ENCODE data around the gene REV1.
"Not testable (repeated sequence)": the region's sequence is repeated elsewhere in the genome, so short reads cannot be mapped to it uniquely, and the experiment has no call there.

REV1 gene

DNA sequence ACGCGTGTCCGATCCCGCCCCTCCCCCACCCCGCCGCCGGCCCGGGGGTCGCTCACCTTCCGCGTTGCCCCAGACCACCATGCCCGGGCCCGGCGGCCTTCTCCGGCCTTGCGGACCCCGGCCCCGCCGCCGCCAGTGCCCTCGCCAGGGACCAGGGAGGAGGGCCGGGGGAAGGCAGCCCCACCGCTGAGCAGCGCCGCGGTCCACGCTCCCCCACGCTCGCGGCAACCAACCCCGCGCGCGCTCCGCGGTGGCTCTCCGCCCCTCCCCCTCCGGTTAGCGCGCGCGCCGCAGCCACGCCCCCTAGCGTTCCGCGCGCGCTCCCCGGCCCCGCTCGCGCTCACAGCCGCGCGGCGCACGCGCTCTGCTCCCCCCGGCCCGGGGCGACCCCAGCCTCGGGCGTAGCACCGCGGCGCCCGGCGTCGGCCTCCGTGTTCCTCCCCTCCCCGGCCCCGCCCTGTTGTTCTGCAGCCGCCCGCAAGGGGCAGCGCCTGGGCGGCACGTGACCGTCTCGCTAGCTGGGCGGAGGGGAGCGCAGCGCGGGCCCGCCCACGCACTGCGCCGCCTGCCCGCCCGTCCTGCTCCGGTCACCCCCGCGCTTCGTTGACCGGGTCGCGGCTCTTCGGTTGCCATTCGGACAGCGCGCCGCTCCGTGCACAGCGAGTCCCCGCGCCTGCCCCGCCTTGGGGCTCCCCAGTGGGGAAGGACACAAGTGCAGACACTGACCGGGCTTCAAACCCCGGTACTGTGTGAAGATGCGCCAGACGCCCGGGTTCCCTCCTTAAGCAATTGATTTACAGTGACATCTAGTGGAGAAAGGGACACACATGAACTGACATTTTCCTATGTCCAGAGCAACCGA is at the start of gene REV1:
Gene REV1, minus strand, starts transcription at position 257 of the 862 bp plus-strand sequence. CDS start 25,042 bp downstream, outside the sequence.
- DNase-seq: peak; percentile 83

DNA sequence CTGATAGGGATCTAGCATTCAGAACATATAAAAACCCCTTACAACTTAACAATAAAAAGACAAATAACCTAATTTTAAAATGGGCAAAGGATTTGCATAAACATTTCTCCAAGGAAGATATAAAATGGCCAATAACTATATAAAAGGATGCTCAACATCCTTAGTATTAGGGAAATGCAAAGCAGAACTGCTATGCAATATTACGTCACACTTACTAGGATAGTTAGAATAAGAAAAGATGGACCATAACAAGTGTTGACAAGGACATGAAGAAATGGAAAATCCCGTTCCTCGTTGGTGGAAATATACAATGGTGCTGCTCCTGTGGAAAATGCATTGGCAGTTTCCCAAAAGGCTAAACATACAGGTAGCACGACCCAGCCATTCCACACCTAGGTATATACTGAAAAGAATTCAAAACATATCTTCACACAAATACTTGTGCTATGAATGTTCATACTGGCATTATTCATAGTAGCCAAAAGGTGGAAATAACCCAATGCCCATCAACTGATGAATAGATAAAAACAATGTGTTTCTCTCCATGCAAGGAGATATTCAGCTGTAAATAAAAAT is 48.2 kb upstream of the REV1 start:
- no peak for DNase-seq

DNA sequence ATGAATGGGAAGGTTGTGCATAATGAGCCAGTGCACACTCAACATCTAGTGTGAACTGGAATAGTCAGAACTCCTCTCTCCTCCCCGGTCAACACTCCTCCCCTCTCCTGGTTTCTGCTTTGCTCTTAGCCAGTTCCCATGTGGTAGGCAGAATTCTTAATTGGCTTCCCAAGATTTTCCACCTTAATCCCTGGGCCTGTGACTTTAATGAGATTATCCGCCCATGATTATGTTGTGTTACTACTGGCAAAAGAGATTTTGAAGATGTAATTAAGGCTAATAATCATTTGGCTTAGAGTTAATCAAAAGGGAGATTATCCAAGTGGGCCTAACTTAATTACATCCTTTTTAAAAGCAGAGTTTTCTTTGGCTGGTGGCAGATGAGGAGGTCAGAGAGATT is 34.2 kb upstream of the REV1 start:
- DNase-seq: no peak

DNA sequence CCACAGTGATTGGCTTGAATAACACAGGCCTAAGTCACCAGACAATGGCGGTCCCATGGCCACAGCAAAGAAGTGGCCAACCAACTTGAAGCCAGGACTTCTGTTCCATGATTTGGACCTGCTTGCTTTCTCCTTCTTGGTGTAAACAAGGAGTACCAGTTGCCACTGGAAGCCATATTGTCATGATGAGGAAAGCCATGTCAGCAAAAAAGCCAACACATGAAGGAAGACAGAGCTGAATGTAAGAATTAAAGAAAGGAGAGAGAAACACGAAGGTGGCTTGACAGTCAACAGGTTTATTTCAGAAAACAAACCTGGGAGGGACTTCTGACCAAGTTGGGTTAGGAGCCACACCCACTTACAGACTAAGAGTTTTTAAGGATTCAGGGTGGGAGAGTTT is 32.3 kb upstream of the REV1 start:
- DNase-seq: no peak

DNA sequence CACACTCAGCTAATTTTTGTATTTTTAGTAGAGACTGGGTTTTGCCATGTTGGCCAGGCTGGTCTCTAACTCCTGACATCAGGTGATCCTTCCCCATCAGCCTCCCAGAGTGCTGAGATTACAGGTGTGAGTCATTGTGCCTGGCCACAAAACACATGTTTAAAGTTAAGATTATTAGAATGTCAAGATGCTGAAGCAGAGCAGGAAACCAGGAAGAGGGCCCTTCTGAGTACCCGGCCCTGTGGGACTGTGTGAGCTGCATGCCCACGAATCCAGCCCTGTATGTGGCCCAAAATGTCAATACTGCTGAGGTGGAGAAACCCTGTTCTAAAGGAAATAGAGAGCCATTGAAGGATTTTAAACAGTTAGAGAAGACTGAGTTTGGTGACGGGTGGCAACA is 31.0 kb upstream of the REV1 start:
- DNase-seq: no peak

DNA sequence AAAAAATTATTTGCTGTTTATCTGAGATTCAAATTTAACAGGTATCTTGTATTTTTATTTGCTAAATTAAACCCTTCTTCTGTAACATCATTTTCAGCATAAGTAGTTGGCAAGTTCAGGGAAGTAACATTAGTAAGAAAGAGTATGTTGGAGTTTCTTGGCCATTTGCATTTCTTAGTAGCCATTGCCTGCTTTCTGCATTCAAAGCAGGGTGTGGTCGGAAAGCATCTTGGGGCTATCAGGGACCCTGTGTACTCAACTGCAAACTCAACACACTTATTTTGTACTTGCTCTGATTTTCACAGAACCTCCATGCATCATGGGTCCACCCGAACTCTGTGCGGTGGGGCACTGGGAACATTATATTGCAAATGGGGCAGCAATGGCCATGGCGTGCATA is 30.4 kb upstream of the REV1 start:
- DNase-seq: no peak

DNA sequence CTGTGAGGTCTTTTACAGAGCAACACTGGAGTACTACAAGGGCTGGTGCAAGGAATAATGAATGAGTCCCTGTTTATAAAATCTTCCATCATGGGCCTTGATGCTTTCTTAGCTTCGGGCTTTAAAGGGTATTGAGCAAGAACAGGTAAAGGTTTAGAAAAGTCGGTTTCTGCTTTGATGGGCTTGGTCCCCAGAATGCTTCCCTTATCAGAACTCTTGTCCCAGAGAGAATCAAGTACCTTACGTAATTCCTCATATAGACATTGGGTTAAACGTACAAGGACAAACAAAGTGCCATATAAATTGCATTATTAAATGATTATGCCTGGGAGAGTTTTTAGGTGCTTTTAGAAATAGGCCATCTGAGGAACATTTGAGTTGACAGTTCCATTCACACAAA is 24.5 kb upstream of the REV1 start:
- no peak for DNase-seq

DNA sequence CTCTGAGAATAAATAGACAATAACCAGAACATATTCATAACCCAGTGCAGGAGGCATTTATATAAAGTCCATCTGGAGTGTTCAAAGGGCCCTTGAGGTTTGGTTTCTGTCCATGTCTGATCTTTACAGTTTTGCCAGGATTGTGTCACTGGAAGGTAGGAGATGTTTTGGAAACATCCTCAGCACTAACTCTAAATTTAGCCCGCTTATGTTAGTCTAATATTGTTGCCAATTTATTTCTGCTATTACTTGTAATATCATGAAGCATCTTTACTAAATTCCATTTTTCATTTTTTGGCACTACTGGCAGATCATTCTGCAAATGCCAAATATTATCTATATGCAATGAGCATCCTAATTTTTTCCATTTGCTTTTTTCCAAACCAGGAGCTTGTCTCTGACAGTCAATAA is 22.4 kb upstream of the REV1 start:
- DNase-seq: peak; percentile 94

DNA sequence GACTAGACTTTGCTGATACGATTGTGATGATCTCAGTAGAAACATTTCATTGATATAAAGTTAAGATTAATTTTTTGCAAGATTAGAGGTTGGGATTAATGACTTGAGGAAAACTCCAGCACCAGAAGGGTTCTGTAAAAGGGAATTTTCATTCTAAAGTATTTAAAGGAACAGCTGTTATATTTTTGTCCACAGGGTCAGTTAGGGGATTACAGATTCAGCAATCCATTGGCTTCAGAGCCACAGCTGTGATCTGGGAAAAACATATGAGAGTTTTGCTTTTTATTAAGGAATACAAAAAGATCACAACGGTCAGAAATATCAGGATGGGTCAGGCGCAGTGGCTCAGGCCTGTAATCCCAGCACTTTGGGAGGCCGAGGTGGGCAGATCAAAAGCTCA is 19.6 kb upstream of the REV1 start:
- no peak for DNase-seq

DNA sequence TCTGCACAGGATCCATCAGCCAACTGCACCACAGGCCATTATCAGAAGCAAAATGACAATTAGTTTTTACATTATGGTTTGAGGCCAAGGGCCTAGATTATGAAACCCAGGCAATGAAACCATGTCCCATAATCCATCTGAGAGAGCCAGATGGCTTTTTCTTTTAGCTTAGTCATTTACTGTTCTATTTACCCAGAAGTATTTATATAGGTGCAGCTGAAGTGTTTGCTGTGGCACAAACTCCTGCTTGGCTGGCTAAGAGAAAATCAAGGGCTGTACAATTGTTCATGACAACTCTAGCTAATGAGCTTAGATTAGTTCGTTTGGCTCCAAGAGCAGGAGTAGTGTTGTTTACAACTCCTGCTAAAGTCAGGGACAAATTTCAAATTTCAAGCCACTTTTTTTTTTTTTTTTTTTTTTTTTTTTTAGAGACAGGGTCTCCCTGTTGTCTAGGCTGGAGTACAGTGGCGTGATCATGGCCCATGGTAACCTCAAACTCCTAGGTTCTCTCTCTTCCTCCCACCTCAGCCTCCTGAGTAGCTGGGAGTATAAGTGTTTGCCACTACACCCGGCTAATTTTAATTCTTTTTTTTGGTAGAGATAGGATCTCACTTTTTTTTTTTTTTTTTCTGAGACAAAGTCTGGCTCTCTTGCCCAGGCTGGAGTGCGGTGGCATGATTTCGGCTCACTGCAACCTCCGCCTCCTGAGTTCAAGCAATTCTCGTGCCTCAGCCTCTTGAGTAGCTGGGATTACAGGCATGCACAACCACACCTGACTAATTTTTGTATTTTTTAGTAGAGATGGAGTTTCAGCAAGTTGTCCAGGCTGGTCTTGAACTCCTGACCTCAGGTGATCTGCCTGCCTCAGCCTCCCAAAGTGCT is 18.4 kb upstream of the REV1 start:
- DNase-seq: peak; percentile 91

DNA sequence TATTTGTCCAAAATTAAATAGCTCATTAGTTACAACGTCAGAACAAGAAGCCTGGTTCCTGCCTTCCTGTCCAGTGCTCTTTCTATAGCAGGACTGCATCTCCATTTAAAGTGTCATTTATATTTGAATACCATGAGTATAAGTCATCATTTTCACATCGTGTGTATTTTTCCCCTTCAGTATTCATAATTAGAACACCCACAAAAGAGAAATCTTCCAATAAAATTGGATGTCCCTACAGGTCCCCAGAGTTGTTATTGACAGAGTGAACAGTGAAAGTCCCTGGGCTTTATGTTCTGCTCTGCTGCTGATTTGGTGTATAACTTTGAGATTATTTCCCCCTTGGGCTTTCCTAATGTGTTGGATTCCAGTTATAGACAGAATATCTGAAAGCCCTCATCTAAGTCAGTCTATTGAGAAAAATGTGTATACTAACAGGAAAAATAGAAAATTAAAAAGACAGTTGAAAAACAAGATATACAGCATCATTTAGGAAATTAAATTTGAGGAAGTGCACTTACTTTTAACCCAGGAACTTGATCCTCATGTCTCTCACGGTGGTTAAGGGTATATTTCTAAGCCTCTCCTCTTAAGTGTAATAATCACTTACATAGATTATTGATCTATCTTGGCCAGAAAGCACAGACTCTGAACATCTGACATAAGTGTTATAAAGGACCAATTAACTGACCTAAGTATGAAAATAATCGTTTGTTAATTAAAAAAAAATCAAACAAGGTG is 15.2 kb upstream of the REV1 start:
- no peak for DNase-seq

DNA sequence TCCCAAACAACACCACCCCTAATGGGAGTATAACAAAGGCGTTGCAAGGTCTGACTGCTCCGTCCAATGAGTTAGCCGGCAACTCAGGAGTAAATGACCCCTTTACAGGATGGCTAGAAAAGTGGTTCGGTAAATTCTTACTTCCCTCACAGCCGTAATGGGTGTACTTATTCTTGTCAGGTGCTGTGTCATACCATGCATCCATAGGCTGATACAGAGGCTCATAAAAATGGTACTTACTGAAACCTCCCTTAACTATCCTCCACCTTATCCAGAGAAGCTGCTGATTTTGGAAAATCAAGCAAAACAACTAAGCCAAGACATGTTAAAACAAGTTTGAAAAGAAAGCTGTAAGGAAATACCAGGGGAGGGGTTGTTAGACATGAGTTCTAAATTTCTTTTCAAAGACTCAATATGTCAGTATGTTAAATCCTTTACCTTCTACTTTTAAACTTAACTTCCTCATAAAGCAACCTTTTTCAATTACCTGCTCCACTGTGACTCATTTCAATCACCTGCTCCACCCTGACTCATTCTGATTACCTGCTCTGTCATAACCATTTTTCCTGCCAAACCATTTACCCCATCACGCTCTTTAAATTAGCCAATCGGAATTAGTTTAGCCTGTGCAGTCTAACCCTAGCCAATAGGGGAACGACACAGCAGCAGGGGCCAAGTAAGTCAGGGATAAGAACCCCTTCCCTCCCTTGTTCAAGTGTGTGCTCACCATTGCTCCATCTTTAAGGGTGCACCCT is 14.0 kb upstream of the REV1 start:
- DNase-seq: not testable (repeated sequence)

DNA sequence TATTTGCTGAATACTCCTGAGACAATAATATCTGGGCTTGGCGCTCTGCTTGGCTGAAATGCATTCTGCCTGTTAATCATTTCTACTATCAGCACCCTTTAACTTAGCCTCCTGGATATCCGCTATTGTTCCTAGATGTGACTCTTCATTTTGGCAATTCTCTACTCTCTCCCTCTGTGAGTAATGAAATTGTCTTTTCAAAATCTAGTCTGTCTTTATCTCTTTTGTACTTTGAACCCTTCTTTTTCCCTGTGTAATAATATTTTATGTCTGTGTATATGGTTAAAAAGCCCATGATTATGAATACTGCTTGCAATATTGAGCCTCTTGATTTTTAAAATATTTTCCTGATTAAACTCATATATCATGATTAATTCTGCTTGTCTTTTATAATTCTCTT is 6.2 kb upstream of the REV1 start:
- no peak for DNase-seq

DNA sequence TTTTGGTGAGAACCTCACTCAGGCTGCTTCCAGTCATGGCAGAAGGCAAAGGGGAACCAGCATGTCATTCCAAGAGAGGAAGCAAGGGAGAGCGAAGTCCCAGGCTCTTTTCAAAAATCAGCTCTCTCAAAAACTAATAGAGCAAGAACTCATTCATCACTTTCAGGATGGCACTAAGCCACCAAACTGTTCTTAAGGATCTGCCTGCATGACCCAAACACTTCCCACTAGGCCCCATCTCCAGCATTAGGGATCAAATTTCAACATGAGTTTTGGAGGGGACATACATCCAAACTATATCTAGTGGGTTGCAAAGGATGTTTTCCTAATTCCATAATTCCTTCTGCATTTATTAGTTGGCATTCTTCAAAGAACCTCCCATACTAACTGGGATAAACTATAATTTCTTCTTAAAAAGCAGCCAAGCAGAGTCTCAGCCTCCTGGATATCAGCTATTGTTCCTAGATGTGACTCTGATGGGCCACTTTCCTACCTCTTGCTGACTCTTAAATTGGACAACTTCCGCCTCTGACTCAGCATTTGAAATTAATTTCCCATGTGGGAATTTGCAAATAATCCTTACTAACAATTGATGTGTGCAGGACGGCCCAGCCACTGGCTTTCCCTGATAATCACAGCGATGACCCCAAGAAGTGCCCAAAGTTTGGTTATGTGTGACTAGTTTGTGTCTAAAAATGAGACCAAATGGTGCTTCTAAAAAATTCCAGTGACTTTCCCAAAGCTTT is 5.5 kb upstream of the REV1 start:
- no peak for DNase-seq

DNA sequence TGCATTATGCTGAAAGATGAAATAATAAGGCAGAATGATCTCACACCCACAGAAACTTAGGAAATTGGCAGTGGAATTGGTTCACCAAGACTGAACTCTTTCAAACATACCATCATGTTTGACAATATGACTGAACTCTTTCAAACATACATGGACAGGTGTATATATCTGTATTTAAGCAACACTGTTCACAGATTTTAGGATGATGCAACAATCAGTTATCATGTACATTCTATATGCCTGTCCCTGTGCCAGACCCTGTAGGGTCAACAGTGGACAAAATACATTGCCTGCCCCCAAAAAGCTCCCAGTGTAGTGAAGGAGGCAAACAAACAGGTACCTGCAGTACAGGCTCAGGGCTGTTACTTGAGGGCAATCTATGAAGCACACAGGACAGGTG is 2.9 kb upstream of the REV1 start:
- no peak for DNase-seq

DNA sequence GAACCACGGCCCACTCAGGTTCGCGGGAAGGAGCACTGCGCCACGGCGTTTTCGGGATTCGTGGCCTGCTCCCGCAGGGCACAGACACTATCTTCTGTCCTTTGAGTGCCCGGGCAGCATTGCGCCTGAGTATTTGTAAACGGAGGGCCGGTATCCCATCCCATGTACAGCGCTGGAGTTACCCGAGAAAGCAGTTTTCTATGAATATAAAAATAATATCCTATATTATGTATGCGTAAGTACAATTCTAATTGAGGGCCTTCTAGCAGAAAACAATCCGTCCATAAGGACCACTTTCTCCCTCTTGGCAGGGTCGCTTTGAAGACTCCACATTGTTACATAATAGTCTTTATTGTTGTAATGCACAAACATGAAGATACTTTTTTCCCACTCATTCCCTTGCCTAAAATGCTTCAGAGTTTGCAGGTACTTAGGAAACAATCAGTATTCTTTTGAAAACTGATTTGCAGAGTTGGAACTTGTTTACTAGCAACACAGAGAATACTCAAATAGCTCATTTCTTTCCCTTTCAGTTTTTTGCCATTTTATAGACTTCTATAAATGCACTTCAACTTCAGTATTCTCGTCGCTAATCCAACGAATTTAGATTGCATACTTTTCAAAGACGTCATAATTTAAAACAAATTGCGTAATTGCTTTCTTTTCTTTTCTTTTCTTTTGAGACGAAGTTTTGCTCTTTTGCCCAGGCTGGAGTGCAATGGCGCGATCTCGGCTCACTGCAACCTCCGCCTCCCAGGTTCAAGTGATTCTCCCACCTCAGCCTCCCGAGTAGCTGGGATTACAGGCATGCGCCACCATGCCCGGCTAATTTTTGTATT is 1.0 kb upstream of the REV1 start:
- no peak for DNase-seq

DNA sequence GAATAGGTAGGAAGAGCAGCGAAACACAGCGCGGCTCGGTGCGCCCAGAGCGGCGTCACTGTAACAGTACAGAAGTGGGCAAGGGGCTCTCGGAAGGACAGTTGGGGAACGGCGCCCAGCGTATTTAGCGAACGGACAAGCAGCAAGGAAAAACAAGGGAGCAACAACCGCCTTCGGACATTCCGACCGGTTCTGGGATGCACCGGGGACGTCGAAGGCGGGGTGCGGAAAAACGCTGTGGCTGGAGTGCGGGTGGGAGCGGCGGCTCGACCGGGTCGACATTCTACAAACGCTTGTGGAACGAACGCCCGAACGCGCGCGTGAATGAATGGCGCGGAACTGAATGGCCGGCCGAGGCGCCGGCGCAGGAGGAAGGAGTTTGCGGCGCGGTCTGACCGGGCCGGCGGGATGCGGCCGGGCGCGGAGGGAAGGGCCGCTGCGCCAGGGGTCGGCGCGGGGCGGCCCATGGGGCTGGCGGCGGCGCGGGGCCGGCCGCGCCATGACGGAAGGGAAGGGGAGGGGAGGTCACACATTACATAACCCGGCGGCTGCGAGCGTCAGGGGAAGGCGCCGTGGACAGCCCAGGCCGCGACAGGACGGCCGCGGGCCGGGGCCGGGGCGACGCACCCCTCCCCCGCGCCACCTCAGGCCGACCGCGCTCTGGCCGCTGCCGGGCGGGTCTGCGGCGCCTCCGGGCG is 605 bp downstream of the REV1 start:
- DNase-seq: no peak

DNA sequence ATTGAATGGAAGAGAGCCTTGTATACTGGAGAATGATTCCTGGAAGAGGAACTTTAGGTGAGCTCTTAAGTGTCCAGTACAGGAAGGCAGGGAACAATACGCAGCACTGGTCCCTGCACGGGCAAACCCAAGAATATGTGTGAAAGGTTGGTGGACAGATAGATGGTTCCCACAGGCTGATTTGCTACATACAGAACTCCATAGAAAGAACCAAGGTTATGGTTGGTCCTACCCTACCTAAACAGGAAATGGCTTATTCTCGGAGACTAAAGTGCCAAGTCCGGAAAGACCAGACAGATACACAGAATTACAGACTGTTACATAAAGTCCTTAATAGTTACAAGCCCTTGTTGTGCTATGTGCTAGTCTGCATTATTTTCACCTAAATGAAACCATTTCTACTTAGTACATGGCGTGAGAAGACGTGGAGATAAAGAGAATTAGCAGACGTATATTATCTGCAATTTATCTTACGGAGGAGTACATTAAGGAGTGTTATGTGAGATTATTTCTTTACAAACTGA is 1.2 kb downstream of the REV1 start:
- no peak for DNase-seq

DNA sequence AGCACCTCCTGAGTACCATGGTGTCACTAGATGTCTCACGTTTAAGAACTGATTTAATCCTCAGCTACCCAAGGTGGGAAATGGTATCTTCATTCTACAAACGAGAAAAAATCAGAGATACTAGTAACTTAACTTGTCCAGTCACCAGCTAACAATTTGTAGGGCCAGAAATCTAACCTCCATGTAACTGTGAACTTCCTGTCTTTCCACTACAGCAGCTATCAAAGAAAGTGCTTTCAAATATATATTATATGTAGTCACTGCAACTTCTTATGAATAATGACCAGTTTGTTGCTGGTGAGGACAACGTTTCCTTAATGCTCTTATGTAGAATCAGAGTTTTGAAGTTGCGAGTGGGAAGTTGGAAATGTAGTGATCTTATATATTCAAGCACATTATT is 1.9 kb downstream of the REV1 start:
- no peak for DNase-seq

DNA sequence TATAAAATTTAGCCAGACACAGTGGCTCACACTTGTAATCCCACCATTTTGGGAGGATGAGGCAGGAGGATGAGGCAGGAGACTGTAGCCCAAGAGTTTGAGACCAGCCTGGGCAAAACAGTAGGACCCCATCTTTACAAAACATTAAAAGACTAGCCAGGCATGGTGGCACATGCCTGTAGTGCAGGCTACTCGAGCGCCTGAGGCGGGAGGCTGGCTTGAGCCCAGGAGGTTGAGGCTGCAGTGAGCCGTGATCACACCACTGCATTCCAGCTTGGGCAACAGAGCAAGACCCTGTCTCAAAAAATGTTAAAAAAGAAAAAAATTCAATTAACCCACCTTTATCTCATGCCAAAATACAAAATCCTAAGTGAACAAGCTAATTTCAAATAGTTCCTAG is 4.0 kb downstream of the REV1 start:
- no peak for DNase-seq

Measured in NCI-H446 treated with DMSO at 0.1 percent for 48 hours (cell line).